ENCODE results near the gene TIMMDC1. TPM values are rescaled to one million over a fixed set of nuclear protein-coding genes. Genes with fewer than 3 reads are reported as not detected.

Gene TIMMDC1
- total RNA-seq, 3 donors from 2014 or later: 93.4 to 107 (median 95.3) TPM

GRCh38 chr3:119508172-119508845 is 10.0 kb downstream of the TIMMDC1 start:
- intact Hi-C loops (cut with DNase I, micrococcal nuclease): no loop called here
- Histone ChIP-seq H3K36me3 (ENCODE audit: low read depth) (no peaks in the 10 kb centered on the region), H3K9me3 (no peaks in the 10 kb centered on the region), H3K4me1 (ENCODE audit: low read depth) (no peaks in the 10 kb centered on the region), H3K4me3 (no peak overlapping the region)
- no peak for TF ChIP-seq CTCF (IDR thresholded peaks at IDR 0.05)
- ATAC-seq (no peak), DNase-seq (no peak)

GRCh38 chr3:119510690-119511089 is 12.3 kb downstream of the TIMMDC1 start:
- DNase-seq: no peak
- TF ChIP-seq CTCF (IDR thresholded peaks at IDR 0.05): no peak
- ATAC-seq: no peak
- Histone ChIP-seq H3K4me3 (no peak overlapping the region), H3K36me3 (ENCODE audit: low read depth) (no peaks in the 10 kb centered on the region), H3K4me1 (ENCODE audit: low read depth) (no peaks in the 10 kb centered on the region), H3K9me3 (no peaks in the 10 kb centered on the region)
- intact Hi-C loops (cut with DNase I, micrococcal nuclease): no loop called here

GRCh38 chr3:119514637-119515036 is 16.3 kb downstream of the TIMMDC1 start:
- ATAC-seq: peak; percentile 85
- no peak for TF ChIP-seq CTCF (IDR thresholded peaks at IDR 0.05)
- no peaks in the 10 kb centered on the region for H3K36me3 ChIP-seq (ENCODE audit: low read depth)
- no peaks in the 10 kb centered on the region for H3K9me3 ChIP-seq
- no peak overlapping the region for H3K4me3 ChIP-seq
- H3K4me1 ChIP-seq (ENCODE audit: low read depth): no peaks in the 10 kb centered on the region
- intact Hi-C loops (cut with DNase I, micrococcal nuclease): no loop called here
- peak in 2 of 3 donors; percentile 32 to 42 for DNase-seq

GRCh38 chr3:119517112-119517511 is 18.8 kb downstream of the TIMMDC1 start:
- ATAC-seq (no peak), DNase-seq (no peak)
- Histone ChIP-seq H3K36me3 (ENCODE audit: low read depth) (no peaks in the 10 kb centered on the region), H3K4me3 (no peak overlapping the region), H3K4me1 (ENCODE audit: low read depth) (no peaks in the 10 kb centered on the region), H3K9me3 (no peaks in the 10 kb centered on the region)
- intact Hi-C loops (cut with DNase I, micrococcal nuclease): no loop called here
- TF ChIP-seq CTCF (IDR thresholded peaks at IDR 0.05): no peak

GRCh38 chr3:119518026-119518425 is 19.7 kb downstream of the TIMMDC1 start:
- H3K9me3 ChIP-seq: no peaks in the 10 kb centered on the region
- TF ChIP-seq CTCF (IDR thresholded peaks at IDR 0.05): no peak
- H3K36me3 ChIP-seq (ENCODE audit: low read depth): no peaks in the 10 kb centered on the region
- H3K4me3 ChIP-seq: no peak overlapping the region
- DNase-seq: no peak
- intact Hi-C loops (cut with DNase I, micrococcal nuclease): no loop called here
- no peak for ATAC-seq
- no peaks in the 10 kb centered on the region for H3K4me1 ChIP-seq (ENCODE audit: low read depth)

Measured in mucosa of descending colon (tissue), 3 donors.